ENCODE data around the gene RASD2. TPM values are rescaled to one million over a fixed set of nuclear protein-coding genes. Genes with fewer than 3 reads are reported as not detected.

RASD2 gene
- total RNA-seq, 1 experiment from 2014 or later, result 3.1 TPM

DNA sequence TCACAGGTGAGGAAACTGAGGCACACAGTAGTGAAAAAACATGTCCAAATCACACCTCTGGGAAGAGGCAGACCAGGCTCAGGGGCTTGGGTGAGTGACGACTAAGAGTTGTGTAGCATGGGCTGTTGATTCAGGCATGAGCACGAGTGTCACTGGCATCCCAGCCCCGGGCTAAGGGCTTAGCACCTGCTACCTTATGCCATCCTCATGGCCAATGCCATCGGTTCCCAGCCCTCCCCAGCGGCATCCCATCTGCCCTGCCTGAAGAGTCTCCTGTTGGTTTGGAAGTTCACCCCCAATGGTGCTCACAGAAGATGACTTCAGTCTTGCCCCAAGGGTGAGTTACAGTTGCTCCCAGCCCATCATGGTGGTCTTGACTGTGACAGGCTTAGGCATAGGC lies 54.1 kb downstream of the RASD2 start:
- no peak for ATAC-seq
- POLR2A ChIA-PET, result no interaction called here
- Mint-ChIP-seq H3K9me3 (no peaks in the 10 kb centered on the region), H3K4me1 (peaks cover 15% of the 10 kb centered on the region), H3K36me3 (no peaks in the 10 kb centered on the region), H3K4me3 (no peak overlapping the region), H3K27me3 (ENCODE audit: low read depth) (peaks cover 5% of the 10 kb centered on the region; the same call in 1 of the 2 replicates), H3K27ac (no peak overlapping the region)
- DNase-seq (ENCODE audit: low spot score), result no peak
- CTCF ChIA-PET, result no interaction called here
- TF ChIP-seq, protein P1, sequence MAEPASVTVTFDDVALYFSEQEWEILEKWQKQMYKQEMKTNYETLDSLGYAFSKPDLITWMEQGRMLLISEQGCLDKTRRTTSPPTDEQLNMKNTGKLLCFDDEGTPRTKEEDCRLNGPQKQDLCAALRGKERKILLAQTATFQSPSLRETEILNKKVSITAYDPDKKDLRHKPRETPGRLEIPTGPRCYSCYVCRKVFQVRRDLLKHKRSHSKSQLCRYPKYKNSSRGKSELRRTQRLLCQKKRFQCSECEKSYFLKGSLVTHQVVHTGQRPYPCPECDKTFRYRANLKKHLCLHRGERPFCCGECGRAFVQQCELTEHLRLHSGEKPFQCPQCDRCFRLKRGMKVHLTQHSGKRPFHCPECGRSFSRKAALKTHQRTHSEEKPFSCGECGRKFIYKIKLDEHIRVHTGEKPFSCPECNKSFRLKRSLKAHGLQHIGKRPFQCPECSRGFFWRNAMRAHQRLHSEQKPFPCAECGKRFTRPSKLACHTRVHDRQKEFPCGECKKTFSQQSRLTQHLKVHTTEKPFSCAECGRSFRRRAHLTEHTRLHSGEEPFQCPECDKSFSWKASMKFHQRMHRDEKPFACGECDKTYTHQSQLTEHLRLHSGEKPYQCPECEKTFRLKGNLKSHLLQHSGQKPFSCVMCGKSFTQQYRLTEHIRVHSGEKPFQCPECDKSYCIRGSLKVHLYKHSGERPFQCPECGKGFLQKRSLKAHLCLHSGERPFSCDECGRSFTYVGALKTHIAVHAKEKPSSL (CRISPR knock-in tag; conservative IDR thresholded peaks at IDR 0.05), result no peak
- no peak for TF ChIP-seq CBFB (CRISPR knock-in tag; IDR thresholded peaks at IDR 0.05; ENCODE audit: low read depth)
- TF ChIP-seq, protein P2, sequence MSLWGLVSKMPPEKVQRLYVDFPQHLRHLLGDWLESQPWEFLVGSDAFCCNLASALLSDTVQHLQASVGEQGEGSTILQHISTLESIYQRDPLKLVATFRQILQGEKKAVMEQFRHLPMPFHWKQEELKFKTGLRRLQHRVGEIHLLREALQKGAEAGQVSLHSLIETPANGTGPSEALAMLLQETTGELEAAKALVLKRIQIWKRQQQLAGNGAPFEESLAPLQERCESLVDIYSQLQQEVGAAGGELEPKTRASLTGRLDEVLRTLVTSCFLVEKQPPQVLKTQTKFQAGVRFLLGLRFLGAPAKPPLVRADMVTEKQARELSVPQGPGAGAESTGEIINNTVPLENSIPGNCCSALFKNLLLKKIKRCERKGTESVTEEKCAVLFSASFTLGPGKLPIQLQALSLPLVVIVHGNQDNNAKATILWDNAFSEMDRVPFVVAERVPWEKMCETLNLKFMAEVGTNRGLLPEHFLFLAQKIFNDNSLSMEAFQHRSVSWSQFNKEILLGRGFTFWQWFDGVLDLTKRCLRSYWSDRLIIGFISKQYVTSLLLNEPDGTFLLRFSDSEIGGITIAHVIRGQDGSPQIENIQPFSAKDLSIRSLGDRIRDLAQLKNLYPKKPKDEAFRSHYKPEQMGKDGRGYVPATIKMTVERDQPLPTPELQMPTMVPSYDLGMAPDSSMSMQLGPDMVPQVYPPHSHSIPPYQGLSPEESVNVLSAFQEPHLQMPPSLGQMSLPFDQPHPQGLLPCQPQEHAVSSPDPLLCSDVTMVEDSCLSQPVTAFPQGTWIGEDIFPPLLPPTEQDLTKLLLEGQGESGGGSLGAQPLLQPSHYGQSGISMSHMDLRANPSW (CRISPR knock-in tag; conservative IDR thresholded peaks at IDR 0.05; ENCODE audit: low read depth), result no peak
- no peak for TF ChIP-seq TCF7 (CRISPR knock-in tag; IDR thresholded peaks at IDR 0.05; ENCODE audit: low read depth)
- TF ChIP-seq, protein P3, sequence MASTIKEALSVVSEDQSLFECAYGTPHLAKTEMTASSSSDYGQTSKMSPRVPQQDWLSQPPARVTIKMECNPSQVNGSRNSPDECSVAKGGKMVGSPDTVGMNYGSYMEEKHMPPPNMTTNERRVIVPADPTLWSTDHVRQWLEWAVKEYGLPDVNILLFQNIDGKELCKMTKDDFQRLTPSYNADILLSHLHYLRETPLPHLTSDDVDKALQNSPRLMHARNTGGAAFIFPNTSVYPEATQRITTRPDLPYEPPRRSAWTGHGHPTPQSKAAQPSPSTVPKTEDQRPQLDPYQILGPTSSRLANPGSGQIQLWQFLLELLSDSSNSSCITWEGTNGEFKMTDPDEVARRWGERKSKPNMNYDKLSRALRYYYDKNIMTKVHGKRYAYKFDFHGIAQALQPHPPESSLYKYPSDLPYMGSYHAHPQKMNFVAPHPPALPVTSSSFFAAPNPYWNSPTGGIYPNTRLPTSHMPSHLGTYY (CRISPR knock-in tag; IDR thresholded peaks at IDR 0.05), result no peak
- no peak for TF ChIP-seq SP1 (CRISPR knock-in tag; conservative IDR thresholded peaks at IDR 0.05)
- TF ChIP-seq, protein P4, sequence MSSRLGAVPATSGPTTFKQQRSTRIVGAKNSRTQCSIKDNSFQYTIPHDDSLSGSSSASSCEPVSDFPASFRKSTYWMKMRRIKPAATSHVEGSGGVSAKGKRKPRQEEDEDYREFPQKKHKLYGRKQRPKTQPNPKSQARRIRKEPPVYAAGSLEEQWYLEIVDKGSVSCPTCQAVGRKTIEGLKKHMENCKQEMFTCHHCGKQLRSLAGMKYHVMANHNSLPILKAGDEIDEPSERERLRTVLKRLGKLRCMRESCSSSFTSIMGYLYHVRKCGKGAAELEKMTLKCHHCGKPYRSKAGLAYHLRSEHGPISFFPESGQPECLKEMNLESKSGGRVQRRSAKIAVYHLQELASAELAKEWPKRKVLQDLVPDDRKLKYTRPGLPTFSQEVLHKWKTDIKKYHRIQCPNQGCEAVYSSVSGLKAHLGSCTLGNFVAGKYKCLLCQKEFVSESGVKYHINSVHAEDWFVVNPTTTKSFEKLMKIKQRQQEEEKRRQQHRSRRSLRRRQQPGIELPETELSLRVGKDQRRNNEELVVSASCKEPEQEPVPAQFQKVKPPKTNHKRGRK (CRISPR knock-in tag; IDR thresholded peaks at IDR 0.05; ENCODE audit: borderline replicate concordance), result no peak
- TF ChIP-seq CREM (CRISPR knock-in tag; IDR thresholded peaks at IDR 0.05), result no peak
- TF ChIP-seq ZNF219 (CRISPR knock-in tag; IDR thresholded peaks at IDR 0.05; ENCODE audit: borderline replicate concordance), result no peak

DNA sequence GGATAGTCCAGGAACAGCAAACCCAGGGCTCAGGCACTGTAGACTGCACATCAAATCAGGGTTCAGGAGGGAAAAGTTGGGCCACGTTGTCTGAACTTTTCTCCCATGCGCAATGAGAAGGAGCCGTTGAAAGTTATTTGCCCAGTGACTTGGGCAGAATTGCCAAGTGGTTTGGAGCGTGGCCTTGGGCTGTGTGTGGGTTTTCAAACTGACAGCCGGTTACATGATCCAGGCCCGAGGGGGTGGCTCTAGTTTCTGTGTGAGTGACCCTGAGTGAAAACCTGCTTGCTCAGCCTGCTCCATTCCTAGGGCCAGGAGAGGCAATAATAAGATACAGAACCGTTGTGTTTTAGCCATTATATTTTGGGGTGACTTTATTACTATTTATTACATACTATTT lies 56.2 kb downstream of the RASD2 start:
- no peaks in the 10 kb centered on the region for H3K9me3 Mint-ChIP-seq
- H3K27ac Mint-ChIP-seq, result no peak overlapping the region
- POLR2A ChIA-PET, result no interaction called here
- peaks cover 15% of the 10 kb centered on the region for H3K4me1 Mint-ChIP-seq
- H3K36me3 Mint-ChIP-seq, result no peaks in the 10 kb centered on the region
- H3K4me3 Mint-ChIP-seq, result no peak overlapping the region
- ATAC-seq (no peak), DNase-seq (ENCODE audit: low spot score) (no peak)
- peaks cover 5% of the 10 kb centered on the region; the same call in 1 of the 2 replicates for H3K27me3 Mint-ChIP-seq (ENCODE audit: low read depth)
- CTCF ChIA-PET, result interaction anchor here (0.6 to 1.2 kb wide), 2 partner anchors 21 to 246 kb away, joined by 3 read pairs; no protein-coding TSS in a partner anchor
- no peak for TF ChIP-seq NR1H2 (CRISPR knock-in tag; IDR thresholded peaks at IDR 0.05)
- no peak for TF ChIP-seq ETV6 (CRISPR knock-in tag; IDR thresholded peaks at IDR 0.05)
- TF ChIP-seq RELA (CRISPR knock-in tag; IDR thresholded peaks at IDR 0.05; ENCODE audit: borderline replicate concordance), result no peak
- no peak for TF ChIP-seq RORB (CRISPR knock-in tag; IDR thresholded peaks at IDR 0.05)
- TF ChIP-seq ZNF416 (CRISPR knock-in tag; IDR thresholded peaks at IDR 0.05), result no peak
- TF ChIP-seq SP1 (CRISPR knock-in tag; conservative IDR thresholded peaks at IDR 0.05), result no peak
- TF ChIP-seq CREB1 (CRISPR knock-in tag; IDR thresholded peaks at IDR 0.05), result no peak
- TF ChIP-seq, protein P5, sequence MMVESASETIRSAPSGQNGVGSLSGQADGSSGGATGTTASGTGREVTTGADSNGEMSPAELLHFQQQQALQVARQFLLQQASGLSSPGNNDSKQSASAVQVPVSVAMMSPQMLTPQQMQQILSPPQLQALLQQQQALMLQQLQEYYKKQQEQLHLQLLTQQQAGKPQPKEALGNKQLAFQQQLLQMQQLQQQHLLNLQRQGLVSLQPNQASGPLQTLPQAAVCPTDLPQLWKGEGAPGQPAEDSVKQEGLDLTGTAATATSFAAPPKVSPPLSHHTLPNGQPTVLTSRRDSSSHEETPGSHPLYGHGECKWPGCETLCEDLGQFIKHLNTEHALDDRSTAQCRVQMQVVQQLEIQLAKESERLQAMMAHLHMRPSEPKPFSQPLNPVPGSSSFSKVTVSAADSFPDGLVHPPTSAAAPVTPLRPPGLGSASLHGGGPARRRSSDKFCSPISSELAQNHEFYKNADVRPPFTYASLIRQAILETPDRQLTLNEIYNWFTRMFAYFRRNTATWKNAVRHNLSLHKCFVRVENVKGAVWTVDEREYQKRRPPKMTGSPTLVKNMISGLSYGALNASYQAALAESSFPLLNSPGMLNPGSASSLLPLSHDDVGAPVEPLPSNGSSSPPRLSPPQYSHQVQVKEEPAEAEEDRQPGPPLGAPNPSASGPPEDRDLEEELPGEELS (CRISPR knock-in tag; IDR thresholded peaks at IDR 0.05), result no peak
- TF ChIP-seq ZNF232 (CRISPR knock-in tag; IDR thresholded peaks at IDR 0.05), result no peak
- TF ChIP-seq, protein P6, sequence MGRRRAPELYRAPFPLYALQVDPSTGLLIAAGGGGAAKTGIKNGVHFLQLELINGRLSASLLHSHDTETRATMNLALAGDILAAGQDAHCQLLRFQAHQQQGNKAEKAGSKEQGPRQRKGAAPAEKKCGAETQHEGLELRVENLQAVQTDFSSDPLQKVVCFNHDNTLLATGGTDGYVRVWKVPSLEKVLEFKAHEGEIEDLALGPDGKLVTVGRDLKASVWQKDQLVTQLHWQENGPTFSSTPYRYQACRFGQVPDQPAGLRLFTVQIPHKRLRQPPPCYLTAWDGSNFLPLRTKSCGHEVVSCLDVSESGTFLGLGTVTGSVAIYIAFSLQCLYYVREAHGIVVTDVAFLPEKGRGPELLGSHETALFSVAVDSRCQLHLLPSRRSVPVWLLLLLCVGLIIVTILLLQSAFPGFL (CRISPR knock-in tag; IDR thresholded peaks at IDR 0.05; ENCODE audit: borderline replicate concordance), result no peak
- no peak for TF ChIP-seq ZNF396 (CRISPR knock-in tag; IDR thresholded peaks at IDR 0.05; ENCODE audit: borderline replicate concordance)
- TF ChIP-seq, protein P7, sequence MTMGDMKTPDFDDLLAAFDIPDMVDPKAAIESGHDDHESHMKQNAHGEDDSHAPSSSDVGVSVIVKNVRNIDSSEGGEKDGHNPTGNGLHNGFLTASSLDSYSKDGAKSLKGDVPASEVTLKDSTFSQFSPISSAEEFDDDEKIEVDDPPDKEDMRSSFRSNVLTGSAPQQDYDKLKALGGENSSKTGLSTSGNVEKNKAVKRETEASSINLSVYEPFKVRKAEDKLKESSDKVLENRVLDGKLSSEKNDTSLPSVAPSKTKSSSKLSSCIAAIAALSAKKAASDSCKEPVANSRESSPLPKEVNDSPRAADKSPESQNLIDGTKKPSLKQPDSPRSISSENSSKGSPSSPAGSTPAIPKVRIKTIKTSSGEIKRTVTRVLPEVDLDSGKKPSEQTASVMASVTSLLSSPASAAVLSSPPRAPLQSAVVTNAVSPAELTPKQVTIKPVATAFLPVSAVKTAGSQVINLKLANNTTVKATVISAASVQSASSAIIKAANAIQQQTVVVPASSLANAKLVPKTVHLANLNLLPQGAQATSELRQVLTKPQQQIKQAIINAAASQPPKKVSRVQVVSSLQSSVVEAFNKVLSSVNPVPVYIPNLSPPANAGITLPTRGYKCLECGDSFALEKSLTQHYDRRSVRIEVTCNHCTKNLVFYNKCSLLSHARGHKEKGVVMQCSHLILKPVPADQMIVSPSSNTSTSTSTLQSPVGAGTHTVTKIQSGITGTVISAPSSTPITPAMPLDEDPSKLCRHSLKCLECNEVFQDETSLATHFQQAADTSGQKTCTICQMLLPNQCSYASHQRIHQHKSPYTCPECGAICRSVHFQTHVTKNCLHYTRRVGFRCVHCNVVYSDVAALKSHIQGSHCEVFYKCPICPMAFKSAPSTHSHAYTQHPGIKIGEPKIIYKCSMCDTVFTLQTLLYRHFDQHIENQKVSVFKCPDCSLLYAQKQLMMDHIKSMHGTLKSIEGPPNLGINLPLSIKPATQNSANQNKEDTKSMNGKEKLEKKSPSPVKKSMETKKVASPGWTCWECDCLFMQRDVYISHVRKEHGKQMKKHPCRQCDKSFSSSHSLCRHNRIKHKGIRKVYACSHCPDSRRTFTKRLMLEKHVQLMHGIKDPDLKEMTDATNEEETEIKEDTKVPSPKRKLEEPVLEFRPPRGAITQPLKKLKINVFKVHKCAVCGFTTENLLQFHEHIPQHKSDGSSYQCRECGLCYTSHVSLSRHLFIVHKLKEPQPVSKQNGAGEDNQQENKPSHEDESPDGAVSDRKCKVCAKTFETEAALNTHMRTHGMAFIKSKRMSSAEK (CRISPR knock-in tag; IDR thresholded peaks at IDR 0.05; ENCODE audit: borderline replicate concordance), result no peak
